Suprapubic skin (tissue), 4 donors: ENCODE results near the gene AWAT2.

Experiments used
- POLR2A ChIP-seq, 2 donors: fragments of 450-650 bp; IDR thresholded peaks; one replicate each; pipeline ENCODE4 v1.6.1; 2017; ENCODE audit warnings: antibody characterized with exemption in 2 of 2, mild to moderate bottlenecking in 2 of 2, moderate library complexity in 2 of 2
- POLR2AphosphoS5 ChIP-seq, 3 donors: sonication (generic); formaldehyde crosslinking; IDR thresholded peaks; one replicate each; pipeline ENCODE4 v1.6.1; 2017; ENCODE audit warnings: antibody characterized with exemption in 3 of 3

- TF ChIP-seq POLR2A (IDR thresholded peaks at IDR 0.05) (no peak), POLR2AphosphoS5 (IDR thresholded peaks at IDR 0.05) (no peak)
Observed at GRCh38 chrX:70022616-70023015, 27.1 kb downstream of the AWAT2 start.
